Mesenteric fat pad (tissue), 1 donor: ENCODE measurements around the gene ATP2C2. TPM values are rescaled to one million over a fixed set of nuclear protein-coding genes. Genes with fewer than 3 reads are reported as not detected.
A peak's percentile ranks its signal among the peaks of the same experiment; 100 is the strongest.
"Not testable (repeated sequence)": the region's sequence is repeated elsewhere in the genome, so short reads cannot be mapped to it uniquely, and the experiment has no call there.

Experiments
- DNase-seq: peaks from one replicate; pipeline ENCODE4 v3.0.0-alpha.2; 2020; ENCODE audit warnings: low spot score
- total RNA-seq: library from RNA; stranded (reverse); fragmentation: NEBNext Ultra II Directional; extraction: Animal tissue kit (Norgen Biotek cat#: 25700); gene quantifications from one replicate; pipeline ENCODE4 v1.2.1, GENCODE V29; 2021
- donor health status: DM: yes; HTN: yes; CAD: no.

ATP2C2 gene
- total RNA-seq, 1 donor from 2014 or later, result 0.67 TPM

- DNase-seq, result no peak
Observed at GRCh38 chr16:84416407-84417321, 48.3 kb downstream of the ATP2C2 start.

- DNase-seq, result no peak
Observed at GRCh38 chr16:84418056-84418849, 49.9 kb downstream of the ATP2C2 start.

- no peak for DNase-seq
Observed at GRCh38 chr16:84419730-84420129, 51.4 kb downstream of the ATP2C2 start.

- DNase-seq, result not testable (repeated sequence)
Observed at GRCh38 chr16:84420556-84420955, 52.2 kb downstream of the ATP2C2 start.

GRCh38 chr16:84421081-84421937 is 53.0 kb downstream of the ATP2C2 start:
- no peak for DNase-seq

GRCh38 chr16:84421938-84422220 is 53.5 kb downstream of the ATP2C2 start:
- DNase-seq, result no peak

- no peak for DNase-seq
Observed at GRCh38 chr16:84423416-84423837, 55.1 kb downstream of the ATP2C2 start.

- DNase-seq, result no peak
Observed at GRCh38 chr16:84425696-84426095, 57.4 kb downstream of the ATP2C2 start.

GRCh38 chr16:84426804-84427203 is 58.5 kb downstream of the ATP2C2 start:
- no peak for DNase-seq

GRCh38 chr16:84427553-84427952 is 59.2 kb downstream of the ATP2C2 start:
- DNase-seq, result no peak

- DNase-seq, result no peak
Observed at GRCh38 chr16:84430860-84431259, 62.5 kb downstream of the ATP2C2 start.

GRCh38 chr16:84434800-84435199 is 66.5 kb downstream of the ATP2C2 start:
- no peak for DNase-seq

- DNase-seq, result no peak
Observed at GRCh38 chr16:84436196-84436595, 67.9 kb downstream of the ATP2C2 start.

- no peak for DNase-seq
Observed at GRCh38 chr16:84438971-84439696, 70.8 kb downstream of the ATP2C2 start.

- no peak for DNase-seq
Observed at GRCh38 chr16:84442416-84443145, 74.2 kb downstream of the ATP2C2 start.

- no peak for DNase-seq
Observed at GRCh38 chr16:84443166-84443802, 74.9 kb downstream of the ATP2C2 start.

GRCh38 chr16:84444476-84444875 is 76.1 kb downstream of the ATP2C2 start:
- no peak for DNase-seq

GRCh38 chr16:84446084-84446483 is 77.7 kb downstream of the ATP2C2 start:
- no peak for DNase-seq

- DNase-seq, result peak; percentile 22
Observed at GRCh38 chr16:84446596-84447392, 78.5 kb downstream of the ATP2C2 start.
